ENCODE results near the gene POU3F3. TPM values are rescaled to one million over a fixed set of nuclear protein-coding genes. Genes with fewer than 3 reads are reported as not detected.

Gene POU3F3
- total RNA-seq, 2 donors from 2014 or later = not detected

DNA sequence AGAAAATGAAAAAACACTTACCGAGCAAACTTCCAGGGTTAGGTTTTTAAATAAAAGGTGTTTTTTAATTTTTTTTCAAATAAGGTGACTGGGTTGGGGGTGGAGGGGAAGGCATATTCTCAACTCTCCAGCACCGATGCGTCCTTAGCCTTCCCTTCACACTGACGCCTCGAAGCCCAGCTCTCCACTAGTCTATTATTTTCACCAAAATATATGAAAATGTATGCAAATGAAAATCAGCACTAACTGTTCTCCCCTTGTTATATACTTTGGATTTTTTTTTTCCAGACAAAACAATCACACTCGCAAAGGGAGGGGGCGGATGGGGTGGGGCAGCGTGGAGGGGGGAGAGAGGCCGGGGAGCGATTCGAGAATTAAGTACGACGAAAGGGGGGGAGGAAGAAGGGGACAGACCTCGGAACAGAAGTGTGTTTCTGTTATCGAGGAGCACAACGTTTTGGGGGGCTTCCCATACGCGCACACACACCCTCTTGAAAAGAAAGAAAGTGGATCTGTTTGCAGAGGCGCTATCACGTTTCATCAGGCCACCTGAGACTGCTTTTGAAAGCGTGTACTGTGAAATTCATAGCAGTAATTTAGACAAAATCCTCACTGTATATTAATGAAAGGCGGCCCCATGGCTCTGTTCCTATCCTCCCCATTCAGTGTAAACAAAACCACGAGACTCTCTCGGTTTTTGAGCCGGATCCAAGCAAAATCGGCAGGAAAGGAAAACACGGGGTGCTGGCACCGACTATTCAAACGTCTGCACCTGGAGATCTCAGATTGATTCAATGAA lies 2.4 kb upstream of the POU3F3 start:
- no peak for DNase-seq
- no peaks in the 10 kb centered on the region for H3K36me3 Mint-ChIP-seq (ENCODE audit: low read depth)
- H3K27ac Mint-ChIP-seq = no peak overlapping the region
- H3K4me3 Mint-ChIP-seq = no peak overlapping the region
- Histone ChIP-seq H3K4me3 (ENCODE audit: low read length) (no peak overlapping the region), H3K4me1 (ENCODE audit: control insufficient read depth, insufficient read depth, low read length) (no peaks in the 10 kb centered on the region), H3K27me3 (ENCODE audit: control insufficient read depth, insufficient read depth, low read length, poor library complexity, severe bottlenecking) (peaks cover 89% of the 10 kb centered on the region), H3K36me3 (ENCODE audit: control insufficient read depth, insufficient read depth, low read length) (no peaks in the 10 kb centered on the region), H3K9me3 (ENCODE audit: control insufficient read depth, low read length) (no peaks in the 10 kb centered on the region), H3K9ac (ENCODE audit: extremely low read depth, low read length, poor library complexity, severe bottlenecking) (no peak overlapping the region), H3K27ac (ENCODE audit: low read depth, low read length) (peak overlapping the region; percentile 90)
- H3K9me3 Mint-ChIP-seq = no peaks in the 10 kb centered on the region
- WGBS, 2 experiments (ENCODE audit: insufficient coverage in 1 of 2, insufficient read length in 1 of 2) = 0 to 2% methylated on average over 12 to 29 of the region's 29 CpGs
- peaks cover 11% of the 10 kb centered on the region for H3K4me1 Mint-ChIP-seq
- peaks cover 85% of the 10 kb centered on the region for H3K27me3 Mint-ChIP-seq (ENCODE audit: insufficient read depth)
- TF ChIP-seq, protein P1, sequence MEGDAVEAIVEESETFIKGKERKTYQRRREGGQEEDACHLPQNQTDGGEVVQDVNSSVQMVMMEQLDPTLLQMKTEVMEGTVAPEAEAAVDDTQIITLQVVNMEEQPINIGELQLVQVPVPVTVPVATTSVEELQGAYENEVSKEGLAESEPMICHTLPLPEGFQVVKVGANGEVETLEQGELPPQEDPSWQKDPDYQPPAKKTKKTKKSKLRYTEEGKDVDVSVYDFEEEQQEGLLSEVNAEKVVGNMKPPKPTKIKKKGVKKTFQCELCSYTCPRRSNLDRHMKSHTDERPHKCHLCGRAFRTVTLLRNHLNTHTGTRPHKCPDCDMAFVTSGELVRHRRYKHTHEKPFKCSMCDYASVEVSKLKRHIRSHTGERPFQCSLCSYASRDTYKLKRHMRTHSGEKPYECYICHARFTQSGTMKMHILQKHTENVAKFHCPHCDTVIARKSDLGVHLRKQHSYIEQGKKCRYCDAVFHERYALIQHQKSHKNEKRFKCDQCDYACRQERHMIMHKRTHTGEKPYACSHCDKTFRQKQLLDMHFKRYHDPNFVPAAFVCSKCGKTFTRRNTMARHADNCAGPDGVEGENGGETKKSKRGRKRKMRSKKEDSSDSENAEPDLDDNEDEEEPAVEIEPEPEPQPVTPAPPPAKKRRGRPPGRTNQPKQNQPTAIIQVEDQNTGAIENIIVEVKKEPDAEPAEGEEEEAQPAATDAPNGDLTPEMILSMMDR (conservative IDR thresholded peaks at IDR 0.05) = no peak

DNA sequence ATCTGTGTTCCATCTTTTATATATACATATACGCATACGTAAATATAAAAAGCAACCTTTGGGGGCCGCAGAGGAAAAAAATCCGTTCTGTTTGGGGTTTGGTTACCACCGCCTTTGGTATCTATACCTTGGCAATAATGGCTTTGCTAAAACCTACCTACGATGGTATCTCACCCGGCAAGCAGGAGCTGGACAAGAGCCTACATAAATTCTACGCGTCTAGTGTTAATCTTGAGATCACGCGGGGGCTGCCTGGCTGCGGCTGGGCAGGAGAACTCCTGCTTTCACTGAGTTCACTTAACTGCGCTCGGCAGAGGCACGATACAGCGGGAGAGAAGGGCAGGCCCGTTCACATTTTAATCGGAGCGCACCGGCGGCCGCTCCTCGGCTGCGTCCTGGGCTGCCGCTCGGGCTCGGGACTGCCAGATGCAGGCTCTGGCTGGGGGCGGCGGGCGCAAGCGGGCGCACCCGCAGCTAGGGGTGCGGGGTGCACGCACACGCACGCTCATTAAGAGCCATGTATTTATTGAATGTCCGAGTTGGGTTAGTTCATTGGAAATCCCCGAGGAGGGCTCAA lies 1.7 kb upstream of the POU3F3 start:
- Mint-ChIP-seq H3K9me3 (no peaks in the 10 kb centered on the region), H3K4me1 (peaks cover 12% of the 10 kb centered on the region), H3K36me3 (ENCODE audit: low read depth) (no peaks in the 10 kb centered on the region), H3K27me3 (ENCODE audit: insufficient read depth) (peaks cover 84% of the 10 kb centered on the region), H3K4me3 (peak overlapping the region; percentile 68), H3K27ac (no peak overlapping the region)
- H3K27ac ChIP-seq (ENCODE audit: low read depth, low read length) = peak overlapping the region; percentile 90
- no peaks in the 10 kb centered on the region for H3K36me3 ChIP-seq (ENCODE audit: control insufficient read depth, insufficient read depth, low read length)
- no peak overlapping the region for H3K9ac ChIP-seq (ENCODE audit: extremely low read depth, low read length, poor library complexity, severe bottlenecking)
- no peaks in the 10 kb centered on the region for H3K4me1 ChIP-seq (ENCODE audit: control insufficient read depth, insufficient read depth, low read length)
- 0 to 1% methylated on average over 20 to 39 of the region's 39 CpGs for WGBS, 2 experiments (ENCODE audit: insufficient coverage in 1 of 2, insufficient read length in 1 of 2)
- TF ChIP-seq, protein P1 (conservative IDR thresholded peaks at IDR 0.05) = no peak
- H3K27me3 ChIP-seq (ENCODE audit: control insufficient read depth, insufficient read depth, low read length, poor library complexity, severe bottlenecking) = peaks cover 88% of the 10 kb centered on the region
- no peaks in the 10 kb centered on the region for H3K9me3 ChIP-seq (ENCODE audit: control insufficient read depth, low read length)
- peak; percentile 82 for DNase-seq
- H3K4me3 ChIP-seq (ENCODE audit: low read length) = no peak overlapping the region

DNA sequence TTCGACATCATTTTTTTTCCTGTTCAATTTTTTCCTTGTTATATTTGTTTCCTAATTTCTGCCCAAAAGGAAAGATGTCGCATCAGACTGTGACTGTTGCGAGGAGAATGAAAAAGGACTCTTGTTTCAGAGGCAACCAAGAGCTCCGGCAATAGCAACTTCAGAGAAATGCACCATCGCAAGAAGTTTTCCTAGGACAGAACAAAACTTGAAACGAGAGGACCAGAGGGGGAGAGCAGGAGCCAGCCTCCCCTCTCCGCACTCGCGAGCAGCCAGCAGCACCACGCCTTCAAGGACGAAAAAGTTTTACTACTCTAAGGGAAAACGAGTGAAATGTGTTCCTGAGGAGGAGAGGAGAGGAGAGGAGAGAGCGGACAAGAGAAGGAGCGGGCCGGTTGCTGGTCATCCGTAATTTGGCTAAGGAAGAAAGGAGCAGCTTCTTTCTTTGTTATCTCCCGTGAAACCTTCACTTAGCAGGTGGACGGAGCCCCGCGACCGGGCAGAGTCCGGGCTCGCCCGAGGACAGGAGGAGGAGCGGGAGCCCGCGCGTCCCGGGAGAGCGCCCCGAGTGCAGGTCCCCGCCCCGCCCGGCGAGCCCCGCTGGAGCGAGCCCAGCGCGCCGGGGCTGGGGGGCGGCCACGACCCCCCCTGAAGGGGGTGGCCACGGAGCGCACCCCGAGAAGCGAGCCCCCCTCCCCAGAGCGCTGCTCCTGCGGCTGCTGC lies 744 bp downstream of the POU3F3 start:
- peaks cover 88% of the 10 kb centered on the region for H3K27me3 ChIP-seq (ENCODE audit: control insufficient read depth, insufficient read depth, low read length, poor library complexity, severe bottlenecking)
- no peak overlapping the region for H3K27ac Mint-ChIP-seq
- peak overlapping the region; percentile 68 for H3K4me3 Mint-ChIP-seq
- H3K4me1 Mint-ChIP-seq = peaks cover 17% of the 10 kb centered on the region
- H3K9me3 ChIP-seq (ENCODE audit: control insufficient read depth, low read length) = no peaks in the 10 kb centered on the region
- H3K9ac ChIP-seq (ENCODE audit: extremely low read depth, low read length, poor library complexity, severe bottlenecking) = no peak overlapping the region
- peak overlapping the region; percentile 77 for H3K4me3 ChIP-seq (ENCODE audit: low read length)
- no peaks in the 10 kb centered on the region for H3K36me3 ChIP-seq (ENCODE audit: control insufficient read depth, insufficient read depth, low read length)
- WGBS, 2 experiments (ENCODE audit: insufficient coverage in 1 of 2, insufficient read length in 1 of 2) = 1% methylated on average over 11 to 48 of the region's 48 CpGs
- peaks cover 84% of the 10 kb centered on the region for H3K27me3 Mint-ChIP-seq (ENCODE audit: insufficient read depth)
- DNase-seq = peak; percentile 65
- no peaks in the 10 kb centered on the region for H3K36me3 Mint-ChIP-seq (ENCODE audit: low read depth)
- peak overlapping the region; percentile 84 for H3K27ac ChIP-seq (ENCODE audit: low read depth, low read length)
- no peaks in the 10 kb centered on the region for H3K9me3 Mint-ChIP-seq
- no peaks in the 10 kb centered on the region for H3K4me1 ChIP-seq (ENCODE audit: control insufficient read depth, insufficient read depth, low read length)
- TF ChIP-seq, protein P1 (conservative IDR thresholded peaks at IDR 0.05) = no peak
